ENCODE results near the gene PCSK4. TPM values are rescaled to one million over a fixed set of nuclear protein-coding genes. Genes with fewer than 3 reads are reported as not detected.

PCSK4 gene
- total RNA-seq, 4 donors from 2014 or later = 2.6 to 11.9 (median 7.5) TPM

DNA sequence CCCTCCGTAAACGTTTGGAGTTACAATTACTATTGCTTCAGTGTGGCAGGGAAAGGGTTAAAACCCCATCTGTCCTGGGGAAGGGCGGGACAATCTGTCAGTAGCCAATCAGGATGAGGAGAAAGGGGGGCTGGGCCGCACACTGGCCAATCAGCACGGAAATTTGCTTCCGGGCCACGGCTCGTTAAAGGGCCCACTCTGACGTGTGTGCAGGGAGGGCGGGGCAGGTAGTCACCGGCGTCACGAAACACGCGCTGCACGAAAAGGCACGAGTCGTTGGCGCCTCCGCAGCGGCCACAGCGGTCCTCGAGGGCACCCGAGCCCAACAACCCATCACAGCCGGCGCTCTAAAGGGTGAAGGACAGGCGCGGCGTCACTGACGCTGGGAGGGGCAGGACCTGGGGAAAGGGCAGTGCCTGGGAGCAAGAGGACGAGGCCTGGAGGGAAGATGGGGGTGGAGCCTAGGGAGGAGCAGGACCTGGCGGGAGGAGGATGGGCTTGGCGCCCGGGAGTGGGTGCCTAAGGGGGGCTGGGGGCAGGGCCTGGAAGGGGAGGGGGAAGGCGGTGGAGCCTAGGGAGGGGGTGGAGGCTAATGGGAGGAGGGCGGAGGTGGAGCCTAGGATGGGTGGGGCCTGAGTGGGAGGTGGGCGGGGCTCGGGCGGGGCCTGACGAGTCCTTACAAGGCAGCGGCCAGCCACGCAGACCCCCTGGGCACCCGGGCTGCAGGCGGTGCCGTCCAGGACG lies 17.8 kb upstream of the PCSK4 start:
- Histone ChIP-seq H3K27me3 (peaks cover 54% of the 10 kb centered on the region), H3K4me3 (peak overlapping the region in 3 of 4 donors; percentile 23 to 39 (median 38)), H3K36me3 (no peaks in the 10 kb centered on the region), H3K27ac (peak overlapping the region; percentile 63 to 87 (median 80)), H3K9me3 (no peaks in the 10 kb centered on the region), H3K4me1 (peaks cover 0 to 25% (median 14%) of the 10 kb centered on the region in 4 donors)
- in situ Hi-C loops (cut with MboI; ENCODE audit: low pct_ligation_motif_present in 1 of 4, low pct_unique_long_range_greater_than_20kb in 1 of 4, low sequenced_read_pairs in 3 of 4) (no loop called here), intact Hi-C loops (cut with DNase I; ENCODE audit: low total_unique reads) (no loop called here)
- 0 to 9% methylated on average over 2 to 40 of the region's 46 CpGs for WGBS, 2 donors (ENCODE audit: low coverage in 1 of 2)
- peak; percentile 93 for DNase-seq
- TF ChIP-seq POLR2A (IDR thresholded peaks at IDR 0.05) (no peak), POLR2AphosphoS5 (IDR thresholded peaks at IDR 0.05) (peak in 1 of 3 donors; percentile 16)

DNA sequence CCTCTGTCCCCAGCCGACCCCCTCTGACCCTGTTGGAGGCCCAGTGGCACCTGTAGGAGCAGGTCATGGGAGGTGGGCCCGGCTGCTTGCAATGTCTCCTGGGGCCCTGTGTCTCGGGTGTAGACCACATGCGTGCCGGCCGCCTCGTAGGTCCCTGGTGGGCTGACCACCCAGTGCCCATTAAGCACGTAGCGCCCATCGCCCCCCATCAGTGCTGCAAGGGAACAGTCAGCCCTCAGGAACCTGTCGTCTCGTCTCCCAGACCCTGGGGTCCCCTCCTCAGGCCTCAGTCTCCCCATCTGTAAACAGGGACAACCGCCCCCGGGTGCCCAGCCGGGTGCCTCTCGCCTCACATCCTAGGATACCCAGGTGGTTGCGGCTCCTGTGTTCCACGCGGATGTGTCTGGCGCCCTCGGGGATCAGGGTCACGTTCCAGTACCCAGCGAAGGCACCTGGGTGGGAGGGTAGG lies 17.1 kb upstream of the PCSK4 start:
- Histone ChIP-seq H3K27ac (peak overlapping the region; percentile 63 to 87 (median 80)), H3K27me3 (peaks cover 55% of the 10 kb centered on the region), H3K4me3 (no peak overlapping the region), H3K36me3 (no peaks in the 10 kb centered on the region), H3K9me3 (no peaks in the 10 kb centered on the region), H3K4me1 (peaks cover 0 to 20% (median 11%) of the 10 kb centered on the region in 4 donors)
- in situ Hi-C loops (cut with MboI; ENCODE audit: low pct_ligation_motif_present in 1 of 4, low pct_unique_long_range_greater_than_20kb in 1 of 4, low sequenced_read_pairs in 3 of 4) = no loop called here
- TF ChIP-seq POLR2AphosphoS5 (IDR thresholded peaks at IDR 0.05) (no peak), EP300 (IDR thresholded peaks at IDR 0.05; ENCODE audit: low read depth) (no peak), CTCF (IDR thresholded peaks at IDR 0.05) (no peak), POLR2A (IDR thresholded peaks at IDR 0.05) (no peak)
- DNase-seq = no peak
- intact Hi-C loops (cut with DNase I; ENCODE audit: low total_unique reads) = no loop called here
- WGBS, 2 donors (ENCODE audit: low coverage in 1 of 2) = 68% methylated on average over 19 of the region's 23 CpGs; no CpG with 5 or more reads in 1 of the 2 donors

GRCh38 chr19:1505991-1506881 lies 16.1 kb upstream of the PCSK4 start:
- 80 to 86% methylated on average over 1 to 45 of the region's 45 CpGs for WGBS, 2 donors (ENCODE audit: low coverage in 1 of 2)
- Histone ChIP-seq H3K27ac (no peak overlapping the region), H3K4me3 (no peak overlapping the region), H3K4me1 (peaks cover 0 to 17% (median 9%) of the 10 kb centered on the region in 4 donors), H3K36me3 (no peaks in the 10 kb centered on the region), H3K9me3 (no peaks in the 10 kb centered on the region), H3K27me3 (peaks cover 55% of the 10 kb centered on the region)
- in situ Hi-C loops (cut with MboI; ENCODE audit: low pct_ligation_motif_present in 1 of 4, low pct_unique_long_range_greater_than_20kb in 1 of 4, low sequenced_read_pairs in 3 of 4) = no loop called here
- no peak for TF ChIP-seq POLR2AphosphoS5 (IDR thresholded peaks at IDR 0.05)
- TF ChIP-seq CTCF (IDR thresholded peaks at IDR 0.05) = no peak
- TF ChIP-seq POLR2A (IDR thresholded peaks at IDR 0.05) = no peak
- TF ChIP-seq EP300 (IDR thresholded peaks at IDR 0.05; ENCODE audit: low read depth) = no peak
- DNase-seq = no peak
- intact Hi-C loops (cut with DNase I; ENCODE audit: low total_unique reads) = no loop called here

DNA sequence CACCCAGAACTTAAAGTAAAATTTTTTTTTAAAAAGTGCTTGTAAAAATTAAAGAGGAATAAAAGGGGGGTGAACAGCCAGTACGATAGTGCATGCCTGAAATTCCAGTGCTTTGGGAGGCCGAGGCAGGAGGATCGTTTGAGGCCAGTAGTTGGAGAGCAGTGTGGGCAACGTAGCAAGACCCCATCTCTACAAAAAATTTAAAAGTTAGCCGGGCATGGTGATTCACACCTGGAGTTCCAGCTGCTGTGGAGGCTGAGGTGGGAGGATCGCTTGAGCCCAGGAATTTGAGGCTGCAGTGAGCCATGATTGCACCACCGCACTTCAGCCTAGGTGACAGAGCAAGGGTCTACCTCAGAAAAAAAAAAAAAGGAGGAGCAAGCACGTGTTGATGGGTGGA lies 14.9 kb upstream of the PCSK4 start:
- no peak for DNase-seq
- H3K36me3 ChIP-seq = no peaks in the 10 kb centered on the region
- peaks cover 0 to 17% (median 9%) of the 10 kb centered on the region in 4 donors for H3K4me1 ChIP-seq
- H3K27me3 ChIP-seq = peaks cover 49% of the 10 kb centered on the region
- in situ Hi-C loops (cut with MboI; ENCODE audit: low pct_ligation_motif_present in 1 of 4, low pct_unique_long_range_greater_than_20kb in 1 of 4, low sequenced_read_pairs in 3 of 4) (no loop called here), intact Hi-C loops (cut with DNase I; ENCODE audit: low total_unique reads) (no loop called here)
- H3K27ac ChIP-seq = no peak overlapping the region
- TF ChIP-seq POLR2AphosphoS5 (IDR thresholded peaks at IDR 0.05) (no peak), CTCF (IDR thresholded peaks at IDR 0.05) (no peak), POLR2A (IDR thresholded peaks at IDR 0.05) (no peak), EP300 (IDR thresholded peaks at IDR 0.05; ENCODE audit: low read depth) (no peak)
- H3K9me3 ChIP-seq = no peaks in the 10 kb centered on the region
- H3K4me3 ChIP-seq = no peak overlapping the region
- WGBS, 2 donors (ENCODE audit: low coverage in 1 of 2) = 62 to 64% methylated on average over 7 to 8 of the region's 8 CpGs

Data from transverse colon (tissue), 4 donors.